GM18511 (cell line): ENCODE results near the gene CKMT1A.
"Not testable (repeated sequence)": the region's sequence is repeated elsewhere in the genome, so short reads cannot be mapped to it uniquely, and the experiment has no call there.

Experiments
- ATAC-seq: cut with Tn5 transposase; IDR thresholded peaks from one replicate; pipeline ENCODE4 v1.9.1; 2021; ENCODE audit warnings: mild to moderate bottlenecking, moderate library complexity; ENCODE audit not compliant: unreplicated experiment

CKMT1A gene

DNA sequence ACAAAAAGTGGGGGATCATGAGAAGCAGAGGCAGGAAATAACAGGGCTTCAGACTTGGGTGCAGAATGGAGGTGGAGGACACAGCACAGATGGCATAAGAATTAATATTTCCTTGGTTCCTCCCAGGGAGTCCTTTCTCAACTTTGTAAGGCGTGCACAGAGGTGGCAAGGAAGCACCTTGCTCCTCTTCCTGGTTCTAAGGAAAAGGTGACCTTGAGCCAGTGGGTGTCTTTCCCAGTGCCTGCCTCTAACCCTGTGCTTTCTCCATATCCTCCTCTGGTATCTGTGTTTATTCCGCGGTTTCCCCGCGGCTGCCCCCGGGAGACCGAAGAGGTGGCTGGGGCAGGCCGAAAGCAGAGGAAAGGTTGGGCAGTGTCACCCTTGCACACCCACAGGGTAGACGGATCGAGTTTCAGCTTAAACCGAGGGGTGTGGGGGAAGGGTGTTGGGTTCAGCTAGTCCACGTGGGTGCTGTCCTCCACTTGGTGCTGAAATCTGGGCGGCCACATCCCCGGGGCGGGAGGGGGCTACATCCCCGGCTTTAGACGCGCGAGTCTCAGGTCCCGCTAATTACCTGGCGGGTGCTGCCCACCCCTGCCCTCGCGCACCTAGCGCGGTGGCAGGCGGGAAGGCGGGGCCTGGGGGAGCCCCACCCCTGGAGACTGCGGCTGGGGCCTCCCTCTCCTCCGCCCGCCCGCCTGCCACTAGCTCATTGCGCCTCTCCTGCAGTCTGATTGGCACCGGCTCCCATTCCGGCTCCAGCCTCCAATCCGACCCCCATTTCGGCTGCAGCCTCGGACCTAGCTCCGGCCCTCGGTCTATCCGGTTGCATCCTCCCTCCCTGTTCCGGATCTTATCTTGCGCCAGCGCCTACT lies at the start of gene CKMT1A:
TSS of gene CKMT1A (plus strand) at position 712 of the 875 bp plus-strand sequence. CDS start 192 bp downstream, outside the sequence.
- not testable (repeated sequence) for ATAC-seq

DNA sequence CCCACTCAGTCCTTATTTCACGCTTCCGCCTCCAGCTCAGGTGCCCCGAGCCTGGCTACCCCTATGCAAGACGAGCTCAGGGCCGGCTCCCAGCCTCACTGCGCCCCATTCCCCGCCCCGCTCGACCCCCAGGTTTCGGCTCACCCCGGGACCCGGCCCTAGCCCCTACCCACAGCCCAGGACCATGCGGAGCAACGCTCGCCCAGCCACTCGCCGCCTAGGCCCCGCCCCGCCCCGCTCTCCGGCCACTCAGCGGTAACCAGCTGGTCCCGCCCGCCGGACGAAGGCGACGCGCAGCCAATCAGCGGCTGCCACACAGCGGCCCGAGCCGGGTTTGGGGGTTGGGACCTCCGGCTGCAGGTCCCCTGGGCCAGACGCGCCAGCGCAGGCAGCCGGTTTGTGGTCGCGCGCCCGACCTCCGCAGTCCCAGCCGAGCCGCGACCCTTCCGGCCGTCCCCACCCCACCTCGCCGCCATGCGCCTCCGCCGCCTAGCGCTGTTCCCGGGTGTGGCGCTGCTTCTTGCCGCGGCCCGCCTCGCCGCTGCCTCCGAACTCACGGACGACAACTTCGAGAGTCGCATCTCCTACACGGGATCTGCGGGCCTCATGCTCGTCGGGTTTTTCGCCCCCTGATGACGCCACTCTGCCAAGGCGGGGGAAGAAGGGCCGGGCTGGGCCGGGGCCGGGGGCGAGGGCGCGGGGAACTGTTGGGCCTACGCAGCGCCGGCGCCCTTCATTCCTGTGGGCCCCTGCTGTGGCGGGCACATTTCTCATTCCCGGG lies 44.8 kb upstream of the CKMT1A start, which contains the start of gene CATSPER2:
TSS of gene CATSPER2 (minus strand) at position 196 of the 781 bp plus-strand sequence. CDS start 783 bp downstream, outside the sequence.
- ATAC-seq: no peak

DNA sequence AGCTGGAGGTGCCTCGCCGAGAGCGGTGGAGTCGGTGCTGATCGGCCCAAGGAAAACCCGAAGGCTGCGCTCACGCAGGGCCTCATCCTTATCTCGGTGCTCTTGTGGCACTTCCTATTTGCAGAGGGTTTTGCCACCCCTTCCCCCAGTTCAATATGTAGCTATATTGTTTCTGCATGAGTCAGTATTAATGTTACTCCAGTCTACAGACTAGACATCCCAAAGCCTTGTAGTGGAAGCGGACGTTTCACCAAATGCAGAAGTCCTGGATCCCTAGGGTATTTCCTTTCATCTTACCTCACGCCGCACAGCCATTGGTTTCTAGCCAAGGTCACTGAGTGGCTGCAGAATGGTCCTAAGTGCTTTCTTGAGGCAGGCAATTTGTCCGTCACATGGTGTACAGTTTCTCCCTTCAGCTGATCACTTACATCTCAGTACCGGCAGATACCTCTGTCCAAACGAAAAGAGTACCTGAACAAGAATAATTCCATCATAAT lies 44.2 kb upstream of the CKMT1A start:
- not testable (repeated sequence) for ATAC-seq

DNA sequence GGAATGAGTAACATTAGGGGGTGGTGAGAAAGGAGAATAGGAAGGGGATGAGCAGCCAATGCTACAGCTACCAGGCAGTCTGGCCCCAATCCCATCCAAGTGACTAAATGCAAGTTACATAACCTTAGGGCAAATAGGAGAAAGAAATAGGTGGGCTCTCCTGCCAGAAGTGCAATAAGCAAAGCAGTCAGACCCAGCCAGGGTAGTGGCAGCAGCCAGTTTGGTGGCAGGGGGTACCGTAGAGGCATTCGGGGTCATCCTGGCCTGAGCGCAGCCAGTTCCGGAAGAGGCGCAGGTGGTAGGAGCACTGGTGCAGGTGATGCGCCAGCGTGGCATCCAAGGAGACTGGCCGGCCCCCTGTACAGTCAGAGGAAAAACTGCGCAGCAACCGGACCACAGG lies 33.9 kb upstream of the CKMT1A start:
- not testable (repeated sequence) for ATAC-seq

DNA sequence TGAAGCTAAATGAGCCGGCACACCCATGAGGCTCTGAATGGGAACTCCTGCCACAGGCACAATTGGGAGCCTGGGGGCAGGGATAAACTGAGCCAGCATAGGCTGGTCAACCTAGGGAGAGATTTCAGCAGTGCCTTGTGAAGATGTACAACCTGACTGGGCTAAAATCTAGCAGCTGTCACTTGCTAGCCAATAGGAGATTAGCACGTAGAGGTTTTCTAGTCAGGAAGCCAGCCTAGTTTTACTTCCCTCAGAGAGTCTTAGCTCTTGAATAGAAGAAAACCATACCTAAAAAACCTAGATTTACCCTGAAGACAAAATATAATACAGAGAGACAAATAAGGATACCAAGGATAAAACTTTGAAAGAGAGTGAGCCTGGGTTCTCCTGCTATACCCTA lies 31.4 kb upstream of the CKMT1A start:
- not testable (repeated sequence) for ATAC-seq

DNA sequence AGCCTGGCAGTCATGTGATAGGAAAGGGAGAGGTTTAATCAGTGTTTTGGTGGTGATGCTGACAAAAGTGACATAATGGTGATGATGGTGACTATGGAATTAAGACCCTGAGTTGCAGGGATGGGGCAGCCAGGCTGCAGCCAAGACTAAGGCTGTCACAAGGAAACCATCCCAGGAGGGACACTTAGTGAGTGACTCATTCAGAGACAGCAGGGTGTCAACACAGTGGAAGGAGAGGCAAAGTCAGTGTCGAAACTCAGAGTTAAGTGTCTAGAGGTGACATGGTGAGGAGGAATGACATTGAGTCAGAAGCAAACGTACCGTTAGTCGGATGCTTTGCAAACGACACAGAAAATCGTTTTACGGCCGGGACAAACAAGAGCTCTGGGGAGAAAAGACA lies 30.3 kb upstream of the CKMT1A start:
- ATAC-seq: not testable (repeated sequence)

DNA sequence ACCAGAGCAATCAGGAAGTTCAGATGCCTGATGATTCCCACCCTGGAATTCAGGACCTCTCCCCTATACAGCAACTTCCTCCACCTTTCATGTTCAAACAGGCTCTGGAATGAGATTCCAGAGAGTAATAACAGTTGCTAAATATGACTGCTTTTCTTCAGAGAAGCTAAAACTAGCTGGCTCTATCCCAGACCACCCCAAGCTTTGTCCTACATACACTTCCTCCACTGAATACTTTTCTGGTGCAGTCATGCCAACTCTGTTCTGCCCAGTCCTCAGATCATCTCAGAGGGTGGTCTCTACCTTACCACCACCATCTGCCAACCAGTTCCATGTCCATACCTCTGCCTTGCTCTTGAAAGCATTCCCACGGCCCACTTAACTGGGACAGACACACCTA lies 27.5 kb upstream of the CKMT1A start:
- ATAC-seq: not testable (repeated sequence)

DNA sequence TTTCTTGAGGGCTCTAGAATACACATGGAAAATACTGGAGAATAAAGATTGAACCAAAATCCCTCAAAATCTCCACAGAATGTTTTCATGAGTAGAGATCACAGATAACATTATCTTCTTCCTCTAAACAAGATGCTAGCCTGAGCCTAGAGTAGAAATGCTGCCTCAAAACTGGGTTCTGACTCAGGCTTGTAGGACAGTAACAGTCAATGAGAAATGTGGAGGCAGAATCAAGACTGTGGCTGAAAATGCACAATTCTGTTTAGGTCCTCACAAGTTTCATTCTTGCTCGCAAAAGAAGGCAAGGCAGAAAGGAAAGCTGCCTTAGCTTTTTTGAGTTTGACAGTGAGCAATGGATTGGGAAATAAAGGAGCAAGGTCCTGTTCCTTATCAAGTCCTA lies 19.5 kb upstream of the CKMT1A start:
- not testable (repeated sequence) for ATAC-seq

DNA sequence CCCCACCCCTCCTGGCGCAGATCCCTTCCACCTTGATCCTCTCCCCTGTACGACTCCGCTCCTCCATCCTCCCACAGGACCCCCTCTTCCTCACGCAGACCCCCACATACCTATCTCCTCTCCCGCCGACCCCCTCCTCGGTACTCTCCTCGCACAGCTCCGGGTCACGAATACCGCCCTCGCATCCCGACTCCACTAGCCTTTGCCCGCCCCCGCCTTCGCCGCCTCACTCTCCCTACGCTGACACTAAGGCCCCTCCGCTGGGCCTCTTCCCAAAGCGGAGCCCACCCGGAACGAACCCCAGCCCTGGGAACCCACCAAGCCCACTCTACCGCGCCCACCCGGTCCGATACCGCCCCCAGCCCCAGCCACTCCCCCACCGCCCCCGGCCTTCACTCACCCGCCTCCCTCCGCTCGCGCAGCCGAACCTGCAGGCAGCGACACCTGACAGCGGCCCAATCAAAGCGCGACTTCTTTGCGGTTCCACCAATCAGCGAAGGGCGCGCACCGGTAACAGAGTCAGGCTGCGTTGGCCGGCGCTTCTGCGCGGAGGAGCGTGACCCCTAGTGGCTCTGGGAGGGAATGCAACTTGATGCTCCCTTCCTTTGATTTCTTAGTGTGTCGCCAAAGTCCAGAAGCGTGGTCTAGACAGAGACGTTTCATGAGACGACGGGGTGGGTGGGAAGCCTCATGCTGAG lies 3.9 kb upstream of the CKMT1A start:
- ATAC-seq: peak; percentile 98

DNA sequence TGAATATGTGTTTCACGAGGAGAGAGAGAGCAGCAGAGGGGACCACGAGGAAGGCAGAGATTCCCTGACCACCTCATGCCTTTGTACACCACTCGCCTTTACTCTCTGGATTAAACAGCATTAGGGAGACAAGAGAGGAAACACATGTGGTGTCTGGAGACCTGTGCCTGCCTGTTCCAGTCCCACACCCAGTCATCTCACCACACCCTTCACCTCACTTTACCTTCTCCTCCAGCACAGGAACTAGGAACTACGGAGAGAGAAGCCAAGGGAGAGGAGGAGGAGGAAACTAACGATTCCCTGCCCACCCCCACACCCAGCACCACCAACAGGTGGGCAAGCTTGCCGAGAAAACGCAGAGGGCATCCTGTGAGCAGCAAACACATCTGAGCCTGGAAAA lies 980 bp upstream of the CKMT1A start:
- ATAC-seq: not testable (repeated sequence)

DNA sequence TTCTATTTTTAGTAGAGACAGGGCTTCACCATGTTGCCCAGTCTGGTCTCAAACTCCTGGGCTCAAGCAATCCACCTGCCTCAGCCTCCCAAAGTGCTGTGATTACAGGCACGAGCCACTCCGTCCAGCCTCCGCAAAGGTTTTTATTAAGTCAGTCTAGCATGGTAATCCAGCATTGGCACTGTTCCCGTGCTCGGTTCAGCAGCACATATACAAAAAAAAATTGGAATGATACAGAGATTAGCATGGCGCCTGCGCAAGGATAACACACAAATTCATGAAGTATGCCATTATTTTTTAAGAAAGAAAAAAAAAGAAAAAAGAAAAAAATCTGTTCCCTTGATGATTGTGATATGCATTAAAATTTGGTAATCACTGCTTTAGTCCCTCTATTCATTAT lies 8.5 kb downstream of the CKMT1A start:
- no peak for ATAC-seq

DNA sequence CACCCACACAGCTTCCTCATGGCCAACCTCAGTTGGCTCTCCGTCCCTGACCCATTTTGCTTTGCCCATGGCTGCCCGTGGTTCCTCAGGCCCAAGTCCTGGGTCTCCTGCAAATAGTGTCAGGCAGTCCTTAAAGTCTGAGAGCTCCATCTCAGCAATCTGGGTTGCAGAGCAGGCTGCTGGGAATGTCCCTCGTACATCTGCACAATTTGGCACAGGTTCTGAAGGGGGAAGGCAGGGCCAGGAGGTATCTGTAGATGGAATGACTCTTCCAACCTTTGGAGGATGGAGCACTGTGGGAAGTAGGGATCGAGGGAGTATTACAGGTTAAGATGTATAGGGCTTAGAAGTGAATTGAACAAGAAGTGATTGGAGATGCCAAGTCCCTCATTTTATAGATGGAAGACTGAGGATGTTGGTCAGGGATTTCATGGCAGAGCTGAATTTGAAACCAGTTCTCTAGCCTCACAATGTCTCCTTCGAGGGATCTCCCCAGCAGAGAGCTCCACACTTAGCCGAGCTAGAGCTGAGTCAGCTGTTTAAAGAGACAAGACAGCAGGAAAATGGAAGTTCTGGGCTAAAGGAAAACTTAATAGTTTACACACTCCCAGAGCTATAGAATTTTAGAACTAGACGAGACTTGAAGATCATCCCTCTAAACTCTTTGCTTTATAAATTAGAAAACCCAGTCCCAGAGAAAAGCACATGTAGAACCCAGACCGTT lies 9.2 kb downstream of the CKMT1A start:
- no peak for ATAC-seq

DNA sequence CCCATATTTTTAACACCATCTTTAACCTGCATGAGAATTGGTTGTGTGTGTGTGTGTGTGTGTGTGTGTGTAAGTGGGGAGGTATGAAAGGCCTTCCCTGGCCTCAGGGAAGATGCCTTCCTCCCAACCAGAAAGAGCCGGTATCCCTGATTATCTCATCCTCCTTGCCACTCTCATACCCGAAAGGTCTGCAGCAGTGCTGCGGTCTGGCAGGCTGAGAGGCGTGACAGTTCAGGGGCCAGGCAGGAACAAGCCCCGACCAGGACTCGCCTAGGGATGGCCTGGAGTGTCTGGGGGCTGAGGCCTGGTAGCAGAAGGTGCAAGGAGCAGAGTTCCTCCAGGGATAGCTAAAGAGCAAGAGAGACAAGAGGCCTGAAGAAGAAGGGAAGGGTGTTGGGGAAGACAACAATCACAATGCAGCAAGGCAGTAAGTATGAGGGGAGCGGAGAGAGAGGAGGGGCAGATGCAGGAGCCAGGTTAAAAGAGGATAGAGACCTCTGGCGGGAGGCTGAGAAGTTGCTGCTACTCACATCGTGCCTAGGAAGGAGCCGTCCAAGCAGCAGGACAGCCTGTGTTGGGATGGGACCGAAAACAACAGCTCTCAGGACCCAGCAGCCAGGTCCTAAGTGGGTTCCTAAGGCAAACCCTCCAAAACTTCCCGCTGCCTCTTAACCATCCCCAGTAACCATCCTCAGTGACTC lies 16.9 kb downstream of the CKMT1A start:
- not testable (repeated sequence) for ATAC-seq

DNA sequence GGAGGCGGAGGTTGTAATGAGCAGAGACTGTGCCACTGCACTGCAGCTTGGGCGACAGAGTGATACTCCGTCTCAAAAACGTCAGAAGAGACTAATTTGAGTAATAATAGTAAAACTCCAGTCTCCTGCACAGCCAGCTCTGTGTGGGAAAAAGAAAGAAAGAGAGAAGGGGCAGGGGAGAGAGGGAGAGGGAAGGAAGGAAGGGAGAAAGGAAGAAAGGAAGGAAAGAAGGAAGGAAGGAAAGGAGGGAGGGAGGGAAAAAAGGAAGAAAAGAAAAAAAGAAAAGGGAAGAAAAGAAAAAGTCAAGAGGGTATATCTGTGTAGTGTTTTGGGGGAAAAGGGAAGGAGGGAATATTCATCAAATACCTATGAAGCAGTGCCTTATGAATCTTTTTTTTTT lies 29.5 kb downstream of the CKMT1A start:
- no peak for ATAC-seq

DNA sequence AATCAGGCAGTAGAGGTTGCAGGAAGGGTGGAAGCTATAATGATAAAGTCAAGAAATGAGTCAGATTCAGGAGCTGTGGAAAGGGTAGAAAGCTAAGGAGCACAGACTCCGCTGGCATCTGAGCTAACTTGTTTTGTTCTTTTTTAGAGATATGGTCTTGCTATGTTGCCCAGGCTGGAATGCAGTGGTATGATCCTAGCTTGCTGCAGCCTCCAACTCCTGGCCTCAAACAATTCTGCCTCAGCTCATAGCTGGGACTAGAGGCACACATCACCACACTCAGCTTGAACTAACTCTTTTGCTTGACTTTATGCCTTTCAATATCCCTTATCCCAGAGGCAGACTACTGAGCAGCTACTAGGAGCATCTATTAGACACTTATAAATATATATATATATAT lies 32.6 kb downstream of the CKMT1A start:
- not testable (repeated sequence) for ATAC-seq

DNA sequence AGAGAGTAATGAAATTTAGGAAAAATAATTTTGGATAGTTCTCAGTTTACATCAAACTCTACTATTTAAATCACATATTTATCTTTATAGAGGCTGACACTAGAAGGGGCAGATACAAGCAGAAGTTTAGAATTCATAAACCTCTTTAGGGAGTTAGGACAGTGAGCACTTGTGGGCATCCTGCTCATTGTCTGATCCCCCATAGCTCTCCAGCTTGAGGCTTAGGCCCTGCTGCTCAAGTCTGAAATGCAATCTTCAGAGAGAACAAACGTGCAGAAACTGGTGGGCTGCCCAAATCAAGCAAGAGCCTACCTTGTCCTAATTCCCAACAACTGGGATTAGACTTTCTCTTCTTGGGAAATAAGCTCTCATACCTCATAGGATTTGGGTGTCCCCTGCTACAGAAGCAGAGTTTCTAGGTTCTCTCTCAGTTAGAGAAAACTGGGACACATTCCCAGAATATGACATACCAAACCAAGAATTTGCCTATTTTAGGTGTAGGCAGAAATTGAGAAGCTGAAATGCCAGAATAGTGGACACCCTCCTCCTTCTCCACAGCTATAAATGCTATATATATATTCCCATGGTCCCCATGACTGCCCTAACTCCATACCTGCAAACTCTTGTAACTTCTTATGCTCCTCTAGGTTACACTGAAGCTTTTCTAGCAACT lies 34.5 kb downstream of the CKMT1A start:
- not testable (repeated sequence) for ATAC-seq

DNA sequence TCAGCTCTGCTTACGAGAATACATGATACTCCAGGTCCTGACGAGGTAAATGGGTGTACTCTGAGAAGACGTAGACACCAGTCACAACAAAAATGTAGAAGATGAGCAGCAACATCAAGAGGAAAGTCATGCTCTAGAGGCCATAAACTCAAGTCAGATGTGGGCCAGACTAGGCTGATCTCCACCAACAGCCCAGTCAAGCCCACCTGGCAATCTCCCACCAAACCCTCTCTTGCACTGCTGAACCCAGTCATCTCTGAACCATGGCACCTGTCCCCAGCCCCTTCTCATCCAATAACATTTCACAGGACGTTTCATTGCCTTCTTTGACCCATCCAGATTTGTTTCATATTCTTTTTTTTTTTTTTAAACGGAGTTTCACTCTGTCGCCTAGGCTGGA lies 41.8 kb downstream of the CKMT1A start:
- ATAC-seq: peak; percentile 30

DNA sequence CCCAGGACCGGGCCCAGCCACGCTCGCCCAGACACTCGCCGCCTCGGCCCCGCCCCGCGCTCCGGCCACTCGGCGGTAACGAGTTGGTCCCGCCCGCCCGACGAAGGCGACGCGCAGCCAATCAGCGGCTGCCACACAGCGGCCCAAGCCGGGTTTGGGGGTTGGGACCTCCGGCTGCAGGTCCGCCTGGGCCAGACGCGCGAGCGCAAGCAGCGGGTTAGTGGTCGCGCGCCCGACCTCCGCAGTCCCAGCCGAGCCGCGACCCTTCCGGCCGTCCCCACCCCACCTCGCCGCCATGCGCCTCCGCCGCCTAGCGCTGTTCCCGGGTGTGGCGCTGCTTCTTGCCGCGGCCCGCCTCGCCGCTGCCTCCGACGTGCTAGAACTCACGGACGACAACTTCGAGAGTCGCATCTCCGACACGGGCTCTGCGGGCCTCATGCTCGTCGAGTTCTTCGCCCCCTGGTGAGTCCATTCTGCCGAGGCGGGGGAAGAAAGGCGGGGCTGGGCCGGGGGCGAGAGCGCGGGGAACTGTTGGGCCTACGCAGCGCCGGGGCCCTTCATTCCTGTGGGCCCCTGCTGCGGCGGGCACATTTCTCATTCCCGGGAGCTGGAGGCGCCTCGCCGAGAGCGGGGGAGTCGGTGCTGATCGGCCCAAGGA lies 52.7 kb downstream of the CKMT1A start, which contains the start of gene PDIA3:
TSS of gene PDIA3 (plus strand) at position 194 of the 658 bp plus-strand sequence. CDS start at position 296, 102 bp downstream.
- peak; percentile 81 for ATAC-seq
